NOMO-1 treated with DMSO at 0.1 percent for 48 hours (cell line): Measurements from ENCODE around the gene GGNBP2.

Experiments
- DNase-seq: peaks from one replicate; lab custom pipeline; 2025; ENCODE audit not compliant: unreplicated experiment; lab: John Stamatoyannopoulos, UW

The GGNBP2 gene

GRCh38 chr17:36628576-36628975 is 83.9 kb downstream of the GGNBP2 start:
- no peak for DNase-seq

GRCh38 chr17:36629252-36629847 is 84.6 kb downstream of the GGNBP2 start:
- DNase-seq, result peak; percentile 37

GRCh38 chr17:36629970-36630502 is 85.3 kb downstream of the GGNBP2 start:
- DNase-seq, result no peak

GRCh38 chr17:36631022-36631421 is 86.3 kb downstream of the GGNBP2 start:
- no peak for DNase-seq

- no peak for DNase-seq
These were observed 88.4 kb downstream of the GGNBP2 start for GRCh38 chr17:36632916-36633771.
